Neutrophil (primary cell): ENCODE measurements around the gene COL5A3.

Experiments used
- H3K27ac ChIP-seq: fragments of 200-600 bp; sonication (generic); 2 replicates; pipeline ENCODE4 v1.5.1; 2016; ENCODE audit warnings: mild to moderate bottlenecking, moderate library complexity
- H3K27me3 ChIP-seq: fragments of 200-600 bp; sonication (generic); 2 replicates; pipeline ENCODE4 v1.6.0; 2016; ENCODE audit warnings: mild to moderate bottlenecking
- H3K36me3 ChIP-seq: fragments of 200-600 bp; sonication (generic); 2 replicates; pipeline ENCODE4 v1.5.1; 2017
- H3K4me1 ChIP-seq, 2 experiments: fragments of 200-600 bp in 1 of 2; sonication (generic) in 1 of 2; 1 replicate in 1 of 2; 2 replicates in 1 of 2; pipeline versions ENCODE4 v1.5.1 to v1.6.1; 2013 to 2016; ENCODE audit warnings: low read depth in 1 of 2, low read length in 1 of 2, mild to moderate bottlenecking in 1 of 2, moderate library complexity in 1 of 2; ENCODE audit not compliant: control insufficient read depth in 1 of 2, insufficient read depth in 1 of 2
- H3K4me3 ChIP-seq, 2 experiments: fragments of 200-600 bp in 1 of 2; sonication (generic) in 1 of 2; 1 replicate in 1 of 2; 2 replicates in 1 of 2; pipeline ENCODE4 v1.5.1; 2013 to 2016; ENCODE audit warnings: low read depth in 1 of 2, low read length in 1 of 2, mild to moderate bottlenecking in 1 of 2, moderate library complexity in 1 of 2
- H3K9me3 ChIP-seq: fragments of 200-600 bp; sonication (generic); 2 replicates; pipeline ENCODE4 v1.5.1; 2016
- CTCF ChIP-seq: fragments of 200-600 bp; sonication (generic); IDR thresholded peaks from 2 replicates; pipeline ENCODE4 v1.5.1; 2016; ENCODE audit warnings: antibody characterized with exemption

The COL5A3 gene

GRCh38 chr19:9991425-9992191 lies 18.7 kb downstream of the COL5A3 start:
- H3K27ac ChIP-seq, result no peak overlapping the region
- no peaks in the 10 kb centered on the region for H3K4me1 ChIP-seq
- no peaks in the 10 kb centered on the region for H3K27me3 ChIP-seq
- H3K9me3 ChIP-seq, result no peaks in the 10 kb centered on the region
- no peak overlapping the region for H3K4me3 ChIP-seq
- H3K36me3 ChIP-seq, result no peaks in the 10 kb centered on the region
- no peak for TF ChIP-seq CTCF

GRCh38 chr19:9989504-9989903 lies 20.8 kb downstream of the COL5A3 start:
- H3K4me1 ChIP-seq, result no peaks in the 10 kb centered on the region
- H3K9me3 ChIP-seq, result no peaks in the 10 kb centered on the region
- H3K36me3 ChIP-seq, result no peaks in the 10 kb centered on the region

GRCh38 chr19:9986787-9987281 lies 23.5 kb downstream of the COL5A3 start:
- TF ChIP-seq CTCF, result no peak
- Histone ChIP-seq H3K27me3 (peaks cover 3% of the 10 kb centered on the region), H3K36me3 (no peaks in the 10 kb centered on the region), H3K9me3 (no peaks in the 10 kb centered on the region), H3K4me1 (no peaks in the 10 kb centered on the region), H3K27ac (no peak overlapping the region), H3K4me3 (no peak overlapping the region)

More at GRCh38 chr19:9989504-9989903, 20.8 kb downstream of the COL5A3 start:
- no peak overlapping the region for H3K27ac ChIP-seq
- no peak overlapping the region for H3K4me3 ChIP-seq
- TF ChIP-seq CTCF, result no peak
- H3K27me3 ChIP-seq, result no peaks in the 10 kb centered on the region

GRCh38 chr19:9981406-9982260 lies 28.7 kb downstream of the COL5A3 start:
- TF ChIP-seq CTCF, result no peak
- no peak overlapping the region for H3K27ac ChIP-seq
- H3K27me3 ChIP-seq, result peaks cover 13% of the 10 kb centered on the region

GRCh38 chr19:9972103-9972502 lies 38.2 kb downstream of the COL5A3 start:
- Histone ChIP-seq H3K27ac (no peak overlapping the region), H3K4me1 (no peaks in the 10 kb centered on the region), H3K27me3 (peaks cover 25% of the 10 kb centered on the region), H3K9me3 (no peaks in the 10 kb centered on the region), H3K36me3 (no peaks in the 10 kb centered on the region), H3K4me3 (no peak overlapping the region)
- TF ChIP-seq CTCF, result no peak

More at GRCh38 chr19:9981406-9982260, 28.7 kb downstream of the COL5A3 start:
- Histone ChIP-seq H3K4me3 (no peak overlapping the region), H3K36me3 (no peaks in the 10 kb centered on the region), H3K4me1 (no peaks in the 10 kb centered on the region), H3K9me3 (no peaks in the 10 kb centered on the region)
